IPS-18c (cell line): ENCODE results near the gene SEMA3D.

Experiments used
- H3K4me3 ChIP-seq: 2 replicates; pipeline ENCODE4 v1.7.0; 2013; ENCODE audit warnings: low read depth, mild to moderate bottlenecking, low read length, moderate library complexity; ENCODE audit not compliant: insufficient read depth
- H3K9me3 ChIP-seq: one replicate; pipeline ENCODE4 v1.6.1; 2013; ENCODE audit warnings: mild to moderate bottlenecking, low read length, moderate library complexity; ENCODE audit not compliant: control insufficient read depth, insufficient read depth

Gene SEMA3D

DNA sequence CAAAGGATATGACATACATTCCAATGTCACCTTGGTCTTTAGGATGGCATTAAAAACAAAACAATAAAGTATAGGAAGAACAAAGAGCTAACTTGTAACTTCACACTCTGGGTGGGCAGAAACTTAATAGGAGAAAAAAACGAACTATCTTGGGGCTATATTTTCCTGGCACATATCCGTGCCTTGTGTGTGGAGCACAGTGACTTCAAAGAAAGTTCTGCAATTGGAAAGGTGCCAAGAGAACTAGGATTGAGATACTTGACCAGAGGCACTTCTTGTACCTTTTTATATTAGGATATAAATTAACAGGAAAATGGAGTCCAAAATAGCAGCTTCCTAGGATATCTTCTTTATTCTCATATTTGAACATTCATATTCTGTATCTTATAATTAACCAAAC is 148.4 kb downstream of the SEMA3D start:
- no peaks in the 10 kb centered on the region for H3K9me3 ChIP-seq
- H3K4me3 ChIP-seq: no peak overlapping the region

GRCh38 chr7:85033263-85033662 is 153.6 kb downstream of the SEMA3D start:
- Histone ChIP-seq H3K9me3 (no peaks in the 10 kb centered on the region), H3K4me3 (no peak overlapping the region)

GRCh38 chr7:85031475-85031874 is 155.4 kb downstream of the SEMA3D start:
- Histone ChIP-seq H3K4me3 (no peak overlapping the region), H3K9me3 (no peaks in the 10 kb centered on the region)

DNA sequence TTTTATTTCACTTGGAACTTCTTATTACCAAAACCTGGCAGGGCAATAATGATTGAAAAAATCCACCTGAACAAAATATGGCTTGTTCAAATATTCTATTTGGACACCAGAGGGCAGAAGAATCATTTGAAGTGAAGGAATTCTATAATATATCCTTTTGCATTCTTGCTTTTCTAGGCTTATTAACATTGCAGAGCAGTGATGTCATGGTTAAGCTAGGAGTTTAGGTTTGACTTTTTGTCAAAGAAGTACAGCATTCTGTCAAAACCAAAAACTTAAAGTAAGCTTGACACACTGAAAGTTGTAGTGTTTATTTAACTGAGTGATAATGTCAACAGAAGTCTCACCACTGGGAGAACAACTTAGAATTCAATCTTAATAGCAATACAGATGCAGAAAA is 156.0 kb downstream of the SEMA3D start:
- H3K4me3 ChIP-seq: no peak overlapping the region
- H3K9me3 ChIP-seq: no peaks in the 10 kb centered on the region

DNA sequence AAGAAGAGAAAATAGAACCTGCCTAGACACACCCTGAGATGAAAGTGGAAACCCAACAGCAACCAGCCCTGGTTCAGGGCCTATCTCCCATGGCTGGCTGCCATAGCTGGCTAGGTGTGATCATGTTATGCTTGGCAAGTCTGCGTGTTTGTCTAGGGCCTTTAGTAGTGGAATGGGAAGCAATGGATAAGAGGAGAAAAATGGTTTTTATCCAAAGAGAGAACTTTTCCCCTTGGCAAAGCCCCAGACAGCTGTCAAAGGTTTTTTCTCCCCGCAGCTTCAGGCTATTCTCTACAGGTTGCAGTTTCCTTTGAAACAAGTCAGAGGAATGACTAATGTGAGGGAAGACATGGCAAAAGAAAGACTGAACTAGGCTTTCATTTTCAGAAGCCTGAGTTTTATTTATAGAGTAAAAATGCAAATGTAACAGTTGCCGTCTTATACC is 161.5 kb downstream of the SEMA3D start:
- Histone ChIP-seq H3K4me3 (no peak overlapping the region), H3K9me3 (no peaks in the 10 kb centered on the region)

DNA sequence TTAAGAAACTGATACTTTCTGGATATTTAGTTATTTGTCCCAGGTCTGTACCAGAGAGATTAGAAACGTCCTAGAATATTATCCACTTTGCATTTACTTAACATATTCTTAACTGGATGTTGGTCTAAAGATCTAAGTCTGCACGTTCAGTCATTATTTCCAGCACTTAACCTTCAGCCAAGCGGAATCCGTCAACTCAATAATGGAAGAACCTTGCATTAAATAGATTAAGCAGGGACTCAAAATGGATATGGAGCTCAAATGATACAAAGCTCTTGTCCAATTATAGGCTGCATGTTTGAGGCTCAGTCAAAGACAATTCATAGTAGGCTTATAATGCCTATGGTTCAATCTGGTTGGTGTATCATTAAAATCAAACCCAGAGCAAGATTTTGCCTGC is 162.9 kb downstream of the SEMA3D start:
- no peak overlapping the region for H3K4me3 ChIP-seq
- no peaks in the 10 kb centered on the region for H3K9me3 ChIP-seq

- Histone ChIP-seq H3K9me3 (no peaks in the 10 kb centered on the region), H3K4me3 (no peak overlapping the region)
Observed at GRCh38 chr7:85023066-85023712, 163.7 kb downstream of the SEMA3D start.

DNA sequence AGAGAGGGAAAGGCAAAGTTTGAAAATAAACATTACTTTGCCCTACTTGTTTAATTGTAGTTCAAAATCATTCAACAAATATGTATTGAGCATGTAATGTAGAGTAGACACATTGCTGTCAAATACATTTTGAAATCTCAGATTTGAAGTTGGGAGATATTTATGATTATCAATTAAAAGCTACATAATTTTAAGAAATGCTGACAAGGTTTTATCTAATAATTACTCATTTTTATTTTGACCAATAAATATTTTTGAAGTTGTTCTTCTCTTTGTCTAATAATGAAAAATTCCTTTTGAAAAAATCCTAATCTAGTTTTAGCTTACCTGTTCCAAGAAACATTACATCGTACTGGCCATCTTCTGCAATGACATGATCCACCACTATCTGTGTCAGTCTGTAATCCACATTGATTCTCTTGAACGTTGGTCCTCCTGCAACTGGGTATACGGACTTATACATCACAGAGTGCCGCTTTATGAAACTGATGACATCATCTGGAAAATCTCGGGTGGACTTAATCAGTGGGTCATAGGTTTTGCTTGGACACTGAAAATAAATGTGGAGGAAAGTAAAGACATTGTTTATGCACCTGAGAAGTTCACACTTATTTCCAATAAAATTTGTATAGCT is 164.7 kb downstream of the SEMA3D start:
- Histone ChIP-seq H3K9me3 (no peaks in the 10 kb centered on the region), H3K4me3 (no peak overlapping the region)

GRCh38 chr7:85021101-85021704 is 165.7 kb downstream of the SEMA3D start:
- no peaks in the 10 kb centered on the region for H3K9me3 ChIP-seq
- H3K4me3 ChIP-seq: no peak overlapping the region

DNA sequence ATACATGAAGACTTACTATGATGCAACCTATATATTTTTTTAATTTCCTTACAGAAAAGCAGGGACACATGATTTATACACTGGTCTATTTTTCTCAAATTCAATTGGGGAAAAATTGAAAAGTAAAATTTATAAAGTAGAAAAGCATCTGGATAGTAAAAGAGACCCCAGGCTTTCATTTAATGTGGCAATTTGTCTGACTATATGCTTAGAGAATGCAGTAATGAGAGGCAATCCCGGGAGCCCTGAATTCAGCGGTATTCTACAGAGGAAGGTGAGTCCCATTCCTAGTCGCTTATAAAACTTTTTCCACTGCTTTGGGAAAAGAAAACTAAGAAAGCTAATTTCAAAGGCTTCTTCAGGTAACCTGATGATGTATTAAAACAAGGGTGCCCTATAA is 167.1 kb downstream of the SEMA3D start:
- no peaks in the 10 kb centered on the region for H3K9me3 ChIP-seq
- no peak overlapping the region for H3K4me3 ChIP-seq

DNA sequence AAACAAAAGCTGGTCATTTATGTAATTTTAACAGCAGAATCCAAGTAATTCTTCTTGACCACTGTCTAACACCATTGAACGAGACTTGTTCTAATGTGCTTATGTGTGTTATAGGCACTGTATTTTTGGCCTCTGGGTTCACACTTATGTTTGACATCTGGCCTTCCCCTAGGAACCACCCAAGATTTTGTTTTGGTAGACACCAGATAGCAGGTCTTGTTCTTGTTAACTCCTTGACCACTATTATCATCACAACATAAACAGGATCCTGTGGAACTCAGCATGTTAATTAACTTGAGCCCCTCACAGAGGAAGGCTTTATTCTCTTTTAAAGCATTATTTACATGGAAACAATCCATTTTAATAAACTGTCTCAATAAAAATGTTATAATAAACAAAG is 167.7 kb downstream of the SEMA3D start:
- Histone ChIP-seq H3K9me3 (no peaks in the 10 kb centered on the region), H3K4me3 (no peak overlapping the region)

DNA sequence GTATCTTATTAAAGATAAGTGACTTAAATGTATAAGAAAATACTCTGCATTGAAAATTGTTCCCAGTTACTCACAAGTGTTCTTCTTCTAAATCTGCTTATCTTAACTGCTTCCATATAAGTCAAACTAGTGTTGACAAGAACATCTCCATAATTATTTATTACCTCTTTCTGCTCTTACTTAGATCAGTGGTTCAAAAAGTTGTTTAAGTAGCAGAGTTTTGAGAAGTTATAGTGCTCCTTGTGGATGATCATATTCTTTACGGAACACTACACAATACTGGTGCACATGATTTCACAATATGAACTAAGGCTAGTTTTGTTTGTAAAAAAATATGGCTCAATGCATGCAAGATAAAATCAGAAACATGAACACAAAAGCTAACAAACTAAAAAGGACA is 168.4 kb downstream of the SEMA3D start:
- Histone ChIP-seq H3K4me3 (no peak overlapping the region), H3K9me3 (no peaks in the 10 kb centered on the region)

GRCh38 chr7:85016286-85016685 is 170.6 kb downstream of the SEMA3D start:
- Histone ChIP-seq H3K4me3 (no peak overlapping the region), H3K9me3 (no peaks in the 10 kb centered on the region)

- H3K4me3 ChIP-seq: no peak overlapping the region
- no peaks in the 10 kb centered on the region for H3K9me3 ChIP-seq
Observed at GRCh38 chr7:85014936-85015660, 171.8 kb downstream of the SEMA3D start.

- H3K4me3 ChIP-seq: no peak overlapping the region
- no peaks in the 10 kb centered on the region for H3K9me3 ChIP-seq
Observed at GRCh38 chr7:85011127-85011526, 175.7 kb downstream of the SEMA3D start.

DNA sequence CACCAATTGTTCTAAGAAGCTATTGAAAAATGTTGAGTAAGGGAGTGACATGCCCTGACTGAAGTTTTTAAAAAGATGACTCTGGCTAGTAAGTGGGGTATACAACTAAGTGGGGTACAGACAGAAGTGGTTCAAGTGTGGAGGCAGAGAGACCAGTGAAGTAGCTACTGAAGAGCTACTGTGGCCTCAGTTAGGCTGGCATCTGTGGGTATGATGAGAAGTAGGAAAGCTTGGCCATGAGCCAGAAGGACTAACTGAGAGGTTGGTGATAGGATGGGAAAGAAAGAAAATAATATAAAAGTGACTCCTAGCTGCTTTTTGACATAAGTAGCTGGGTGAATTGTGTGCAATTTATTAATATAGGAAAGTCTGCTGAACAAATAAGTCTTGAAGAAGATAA is 176.6 kb downstream of the SEMA3D start:
- Histone ChIP-seq H3K4me3 (no peak overlapping the region), H3K9me3 (no peaks in the 10 kb centered on the region)

GRCh38 chr7:85006754-85007153 is 180.1 kb downstream of the SEMA3D start:
- no peak overlapping the region for H3K4me3 ChIP-seq
- no peaks in the 10 kb centered on the region for H3K9me3 ChIP-seq

GRCh38 chr7:85004402-85004801 is 182.5 kb downstream of the SEMA3D start:
- Histone ChIP-seq H3K9me3 (no peaks in the 10 kb centered on the region), H3K4me3 (no peak overlapping the region)
